ENCODE measurements around the gene PRSS8.

PRSS8 gene

DNA sequence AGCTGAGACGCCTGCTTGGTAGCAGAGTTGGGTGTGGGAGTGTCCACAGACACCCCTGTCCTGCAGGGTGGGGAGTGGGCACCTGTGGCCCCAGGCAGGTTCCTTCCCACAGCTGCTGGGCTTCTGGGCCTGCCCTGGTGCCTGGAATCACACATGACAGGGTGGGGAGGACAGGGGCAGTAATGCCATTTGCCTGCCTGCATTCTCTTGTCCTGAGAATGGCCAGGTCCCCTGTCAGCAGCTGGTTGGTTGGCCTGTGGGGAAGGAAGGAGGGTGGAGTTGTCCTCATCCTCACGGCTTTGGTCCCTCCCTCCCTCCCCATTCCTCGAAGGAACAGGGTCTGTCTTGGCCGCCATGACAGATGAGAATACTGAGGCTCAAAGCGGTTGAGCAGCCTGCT is 52.0 kb downstream of the PRSS8 start:
- no peak overlapping the region for H3K27ac ChIP-seq
- TF ChIP-seq ZFX (IDR thresholded peaks at IDR 0.05) = no peak
- TF ChIP-seq, protein P1, sequence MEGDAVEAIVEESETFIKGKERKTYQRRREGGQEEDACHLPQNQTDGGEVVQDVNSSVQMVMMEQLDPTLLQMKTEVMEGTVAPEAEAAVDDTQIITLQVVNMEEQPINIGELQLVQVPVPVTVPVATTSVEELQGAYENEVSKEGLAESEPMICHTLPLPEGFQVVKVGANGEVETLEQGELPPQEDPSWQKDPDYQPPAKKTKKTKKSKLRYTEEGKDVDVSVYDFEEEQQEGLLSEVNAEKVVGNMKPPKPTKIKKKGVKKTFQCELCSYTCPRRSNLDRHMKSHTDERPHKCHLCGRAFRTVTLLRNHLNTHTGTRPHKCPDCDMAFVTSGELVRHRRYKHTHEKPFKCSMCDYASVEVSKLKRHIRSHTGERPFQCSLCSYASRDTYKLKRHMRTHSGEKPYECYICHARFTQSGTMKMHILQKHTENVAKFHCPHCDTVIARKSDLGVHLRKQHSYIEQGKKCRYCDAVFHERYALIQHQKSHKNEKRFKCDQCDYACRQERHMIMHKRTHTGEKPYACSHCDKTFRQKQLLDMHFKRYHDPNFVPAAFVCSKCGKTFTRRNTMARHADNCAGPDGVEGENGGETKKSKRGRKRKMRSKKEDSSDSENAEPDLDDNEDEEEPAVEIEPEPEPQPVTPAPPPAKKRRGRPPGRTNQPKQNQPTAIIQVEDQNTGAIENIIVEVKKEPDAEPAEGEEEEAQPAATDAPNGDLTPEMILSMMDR (conservative IDR thresholded peaks at IDR 0.05) = no peak

DNA sequence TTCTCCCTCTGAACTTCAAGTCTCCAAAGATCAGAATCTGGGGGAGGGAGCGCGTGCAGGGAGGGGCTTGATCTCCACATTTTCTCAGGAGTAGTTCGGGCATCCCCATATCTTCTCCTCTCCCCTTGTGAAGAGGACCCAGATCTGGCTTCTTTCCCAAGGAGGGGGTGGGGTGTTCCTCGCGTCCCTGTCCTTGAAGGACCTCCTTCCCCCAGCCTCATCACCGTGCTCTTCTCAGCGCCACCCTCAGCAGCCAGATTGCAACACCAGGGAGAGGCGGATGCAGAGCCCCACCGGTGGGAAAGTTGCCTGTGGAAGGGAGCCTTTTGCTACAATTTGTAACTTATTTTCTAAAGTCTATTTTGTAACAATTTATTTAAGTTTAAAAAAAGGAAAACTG is 52.4 kb downstream of the PRSS8 start:
- H3K27ac ChIP-seq = no peak overlapping the region
- TF ChIP-seq, protein P1 (conservative IDR thresholded peaks at IDR 0.05) = no peak
- no peak for TF ChIP-seq ZFX (IDR thresholded peaks at IDR 0.05)

DNA sequence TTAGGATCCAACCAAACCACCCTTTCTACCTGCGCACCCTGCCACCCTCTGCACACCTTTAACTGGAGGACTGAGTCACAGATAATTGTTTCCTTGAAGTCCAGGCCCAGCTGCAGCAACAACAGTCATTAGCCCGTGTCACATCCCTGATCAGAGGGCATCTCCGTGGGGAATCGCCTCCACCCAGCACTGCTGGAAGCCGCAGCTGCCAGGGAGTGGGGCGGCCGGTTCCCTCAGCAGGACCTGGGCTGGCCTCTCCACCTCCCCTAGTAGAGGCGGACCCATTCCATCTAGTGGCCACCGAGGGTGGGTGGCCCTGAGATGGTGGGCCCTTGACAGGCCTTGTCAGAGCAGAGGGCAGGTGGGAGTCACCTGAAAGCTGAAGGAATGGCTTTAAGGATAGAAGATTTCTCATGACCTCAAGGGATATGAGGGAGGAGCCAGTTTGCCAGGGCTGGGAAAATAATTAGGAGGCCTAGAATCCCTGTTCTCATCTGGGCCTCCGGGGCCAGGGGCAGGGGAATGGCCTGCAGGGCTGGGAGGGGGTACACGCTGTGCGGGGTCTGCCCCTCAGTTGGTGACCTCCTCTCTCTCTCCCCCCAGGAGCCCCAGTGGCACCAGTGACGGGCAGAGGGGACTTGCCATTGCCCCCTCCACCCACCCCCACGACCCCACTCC is 53.0 kb downstream of the PRSS8 start:
- H3K27ac ChIP-seq = no peak overlapping the region
- TF ChIP-seq, protein P1 (conservative IDR thresholded peaks at IDR 0.05) = no peak
- no peak for TF ChIP-seq ZFX (IDR thresholded peaks at IDR 0.05)

All from C4-2B (cell line).